ENCODE results near the gene MSX1. TPM values are rescaled to one million over a fixed set of nuclear protein-coding genes. Genes with fewer than 3 reads are reported as not detected.

MSX1 gene
- total and polyA plus RNA-seq, 2 donors (not counting 3 experiments of a cell fraction or from before 2014, with no cell fraction given) = 5.0 to 6.2 TPM

GRCh38 chr4:4875147-4875546, 15.7 kb downstream of the MSX1 start:
- dilution Hi-C loops (cut with MboI; ENCODE audit: extremely low pct_ligation_motif_present, low sequenced_read_pairs) = no loop called here
- H3K4me1 ChIP-seq (ENCODE audit: control insufficient read depth, extremely low read depth, insufficient read depth, low read length) = no peaks in the 10 kb centered on the region
- CTCF ChIA-PET = interaction anchor here (1.0 kb wide), 2 partner anchors 9 to 11 kb away, joined by 3 read pairs; no protein-coding TSS in a partner anchor

More at GRCh38 chr4:4875147-4875546, 15.7 kb downstream of the MSX1 start:
- Histone ChIP-seq H3K27me3 (ENCODE audit: control insufficient read depth in 2 of 2, insufficient read depth in 2 of 2, low read length in 2 of 2) (peaks cover 41 to 44% of the 10 kb centered on the region in 2 experiments), H3K79me2 (ENCODE audit: control insufficient read depth, insufficient read depth, low read length) (no peaks in the 10 kb centered on the region), H3K36me3 (ENCODE audit: control insufficient read depth in 2 of 2, extremely low read depth in 1 of 2, insufficient read depth in 2 of 2, low read length in 2 of 2) (no peaks in the 10 kb centered on the region), H3K9me3 (replicated peaks; ENCODE audit: control insufficient read depth, insufficient read depth, low read length) (no peaks in the 10 kb centered on the region), H3K4me3 (replicated peaks in 1 of 3; ENCODE audit: insufficient read depth in 1 of 3, low read depth in 1 of 3, low read length in 3 of 3) (no peak overlapping the region), H4K20me1 (replicated peaks; ENCODE audit: control insufficient read depth, extremely low read depth, insufficient read depth, low read length) (no peaks in the 10 kb centered on the region), H3K27ac (ENCODE audit: insufficient read depth, low read depth, low read length) (no peak overlapping the region), H3K9ac (replicated peaks; ENCODE audit: extremely low read depth, insufficient read depth, low read length) (no peak overlapping the region), H2AFZ (ENCODE audit: low read depth, low read length) (no peak overlapping the region), H3K4me2 (ENCODE audit: insufficient read depth, low read length) (no peak overlapping the region), H3K9me1 (replicated peaks; ENCODE audit: control insufficient read depth, extremely low read depth, insufficient read depth, low read length) (no peaks in the 10 kb centered on the region)
- FAIRE-seq = no peak
- no peak for DNase-seq (ENCODE audit: low read depth, low spot score)
- TF ChIP-seq EZH2 (IDR thresholded peaks at IDR 0.05; ENCODE audit: borderline replicate concordance, low read depth, low read length, severe bottlenecking) (no peak), POLR2A (IDR thresholded peaks at IDR 0.05; ENCODE audit: low read depth, low read length) (no peak), FOS (IDR thresholded peaks at IDR 0.05; ENCODE audit: borderline replicate concordance, insufficient read depth, low read length) (no peak), JUN (IDR thresholded peaks at IDR 0.05; ENCODE audit: borderline replicate concordance, insufficient read depth, insufficient read length, low read depth) (no peak), MYC (IDR thresholded peaks at IDR 0.05; ENCODE audit: low read depth, low read length) (no peak), POLR2AphosphoS5 (IDR thresholded peaks at IDR 0.05; ENCODE audit: insufficient read depth, low read depth, low read length) (no peak), GATA2 (IDR thresholded peaks at IDR 0.05; ENCODE audit: insufficient read depth, insufficient read length, low read depth, low read length) (no peak)
- TF ChIP-seq, protein P1, sequence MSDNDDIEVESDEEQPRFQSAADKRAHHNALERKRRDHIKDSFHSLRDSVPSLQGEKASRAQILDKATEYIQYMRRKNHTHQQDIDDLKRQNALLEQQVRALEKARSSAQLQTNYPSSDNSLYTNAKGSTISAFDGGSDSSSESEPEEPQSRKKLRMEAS (IDR thresholded peaks at IDR 0.05; ENCODE audit: insufficient read depth, insufficient read length) = no peak
- TF ChIP-seq, protein P2, sequence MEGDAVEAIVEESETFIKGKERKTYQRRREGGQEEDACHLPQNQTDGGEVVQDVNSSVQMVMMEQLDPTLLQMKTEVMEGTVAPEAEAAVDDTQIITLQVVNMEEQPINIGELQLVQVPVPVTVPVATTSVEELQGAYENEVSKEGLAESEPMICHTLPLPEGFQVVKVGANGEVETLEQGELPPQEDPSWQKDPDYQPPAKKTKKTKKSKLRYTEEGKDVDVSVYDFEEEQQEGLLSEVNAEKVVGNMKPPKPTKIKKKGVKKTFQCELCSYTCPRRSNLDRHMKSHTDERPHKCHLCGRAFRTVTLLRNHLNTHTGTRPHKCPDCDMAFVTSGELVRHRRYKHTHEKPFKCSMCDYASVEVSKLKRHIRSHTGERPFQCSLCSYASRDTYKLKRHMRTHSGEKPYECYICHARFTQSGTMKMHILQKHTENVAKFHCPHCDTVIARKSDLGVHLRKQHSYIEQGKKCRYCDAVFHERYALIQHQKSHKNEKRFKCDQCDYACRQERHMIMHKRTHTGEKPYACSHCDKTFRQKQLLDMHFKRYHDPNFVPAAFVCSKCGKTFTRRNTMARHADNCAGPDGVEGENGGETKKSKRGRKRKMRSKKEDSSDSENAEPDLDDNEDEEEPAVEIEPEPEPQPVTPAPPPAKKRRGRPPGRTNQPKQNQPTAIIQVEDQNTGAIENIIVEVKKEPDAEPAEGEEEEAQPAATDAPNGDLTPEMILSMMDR (IDR thresholded peaks at IDR 0.05; ENCODE audit: extremely low read depth in 1 of 2, insufficient read depth in 1 of 2, low read depth in 1 of 2, low read length in 2 of 2) = no peak
- BruUV-seq (replicated peaks) = no TSS peak
- POLR2A ChIA-PET = no interaction called here
- intact Hi-C loops (cut with micrococcal nuclease) = no loop called here
